Erythroblast (primary cell): Measurements from ENCODE around the gene CHERP.

Experiments
- GATA1 ChIP-seq: IDR thresholded peaks from 2 replicates; pipeline ENCODE4 v1.6.1; 2011; ENCODE audit warnings: low read depth, mild to moderate bottlenecking, control low read depth, low read length, moderate library complexity
- POLR2A ChIP-seq: IDR thresholded peaks from 2 replicates; pipeline ENCODE4 v1.6.1; 2011; ENCODE audit warnings: mild to moderate bottlenecking, low read length

DNA sequence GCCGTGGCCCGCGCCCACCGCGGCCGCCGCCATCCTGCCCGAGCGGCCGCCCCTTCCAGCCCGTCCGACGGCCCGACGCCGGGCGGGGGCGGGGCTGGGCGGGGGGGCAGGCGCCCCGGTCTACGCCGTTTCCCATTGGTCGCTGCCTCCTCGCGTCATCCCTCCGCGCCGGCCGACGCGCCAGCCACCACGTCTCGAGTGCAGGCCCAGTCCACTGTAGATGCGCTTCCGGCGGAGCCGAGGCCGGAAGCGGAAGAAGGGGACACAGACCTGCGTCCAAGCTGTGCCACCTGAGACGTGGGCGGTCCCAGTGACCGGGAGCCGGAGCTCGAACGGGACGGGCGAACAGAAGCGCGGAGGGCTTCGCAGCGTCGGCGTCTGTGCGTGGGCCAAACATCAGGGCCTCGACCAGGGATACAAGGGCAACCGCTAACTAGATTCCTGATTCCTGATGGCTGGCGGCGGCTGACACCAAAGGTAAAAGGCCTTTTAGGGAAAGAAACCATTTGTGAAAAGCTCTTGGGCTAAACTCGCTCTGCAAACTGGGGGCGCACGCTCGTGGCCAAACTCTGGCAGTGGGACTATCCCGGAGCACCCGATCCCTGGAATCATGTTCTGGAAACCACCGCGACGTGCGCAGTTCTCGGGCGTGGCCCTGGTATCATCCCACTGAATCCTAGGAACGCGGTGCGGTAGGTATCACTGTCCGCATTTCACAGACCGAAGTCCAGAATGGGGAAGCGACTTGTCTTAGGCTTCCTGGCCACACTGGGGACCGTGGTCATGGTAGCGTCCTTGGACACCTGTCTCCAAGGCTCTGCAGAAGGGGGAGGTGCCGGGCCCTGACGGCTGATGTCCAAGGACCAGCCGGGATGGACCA lies 30.3 kb upstream of the CHERP start, which contains the start of gene SLC35E1:
- TF ChIP-seq POLR2A (peak; percentile 73), GATA1 (no peak)
